GM19193 (cell line): ENCODE results near the gene AMN1.

Experiments
- POLR2A ChIP-seq: IDR thresholded peaks from 4 replicates; pipeline ENCODE4 v1.6.1; 2011; ENCODE audit not compliant: insufficient read depth, insufficient read length; ENCODE audit errors: extremely low read depth

Gene AMN1

DNA sequence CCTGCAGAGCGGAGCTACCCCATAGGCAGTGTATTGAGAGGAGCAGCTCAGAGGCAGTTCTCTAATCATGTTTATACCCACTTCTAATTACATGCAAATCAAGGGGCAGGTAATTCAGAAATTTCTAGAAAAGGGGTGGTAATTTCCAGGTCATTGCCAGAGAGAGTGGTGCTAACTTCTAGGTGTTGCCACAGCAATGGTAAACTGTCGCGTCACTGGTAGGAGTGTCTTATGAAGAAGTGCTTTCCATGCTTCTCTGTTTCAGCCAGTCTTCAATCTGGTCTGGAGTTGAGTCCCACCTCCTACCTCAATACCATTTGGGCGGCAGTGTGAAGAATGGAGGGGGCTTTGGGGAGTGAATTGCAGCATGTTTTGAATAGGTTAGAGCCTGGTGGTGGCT is 8.5 kb upstream of the AMN1 start:
- no peak for TF ChIP-seq POLR2A

GRCh38 chr12:31736472-31736871 is 7.7 kb upstream of the AMN1 start:
- TF ChIP-seq POLR2A: no peak

GRCh38 chr12:31732926-31733548 is 4.2 kb upstream of the AMN1 start:
- TF ChIP-seq POLR2A: no peak

- TF ChIP-seq POLR2A: no peak
Observed at GRCh38 chr12:31729705-31730104, 884 bp upstream of the AMN1 start.

GRCh38 chr12:31728289-31728916 is 418 bp downstream of the AMN1 start:
- peak; percentile 65 for TF ChIP-seq POLR2A

DNA sequence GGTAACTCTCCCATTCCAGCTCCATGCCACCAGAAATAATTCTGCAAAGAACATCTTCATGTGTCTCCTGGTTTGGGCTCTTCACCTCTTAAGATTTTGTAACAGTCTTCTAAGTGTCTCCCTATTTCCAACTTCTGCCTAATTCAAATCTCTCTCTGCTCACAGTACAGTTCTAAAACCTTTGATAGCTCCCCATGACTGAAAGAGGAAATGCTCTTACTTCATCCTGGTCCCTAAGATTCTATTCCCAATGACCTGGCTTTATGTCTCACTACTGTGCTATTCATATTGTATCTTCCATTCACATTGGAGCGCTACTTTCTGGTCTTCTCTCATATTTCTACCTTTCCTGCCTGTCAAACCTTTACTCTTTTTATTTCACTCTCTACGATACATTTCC is 1.6 kb downstream of the AMN1 start:
- no peak for TF ChIP-seq POLR2A

GRCh38 chr12:31726575-31726974 is 2.2 kb downstream of the AMN1 start:
- no peak for TF ChIP-seq POLR2A

DNA sequence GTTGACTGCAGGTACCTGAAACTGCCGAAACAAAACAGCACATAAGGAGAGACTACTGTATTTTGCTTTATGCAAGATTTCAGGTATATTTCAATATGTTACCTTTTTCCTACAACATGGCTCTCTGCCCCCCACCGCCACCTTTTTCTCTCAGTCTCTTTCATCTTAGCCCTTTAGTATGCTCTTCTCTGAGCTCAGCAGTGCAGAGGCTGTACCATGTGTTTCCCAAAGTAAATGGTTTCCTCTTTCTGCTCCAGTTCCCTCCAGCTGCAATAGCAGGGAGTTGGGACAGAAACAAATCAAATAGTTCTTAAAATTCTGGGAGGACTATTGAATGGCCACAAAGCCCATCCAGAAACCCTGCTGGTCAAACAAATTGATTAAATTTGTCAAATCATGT is 4.3 kb downstream of the AMN1 start:
- TF ChIP-seq POLR2A: no peak

DNA sequence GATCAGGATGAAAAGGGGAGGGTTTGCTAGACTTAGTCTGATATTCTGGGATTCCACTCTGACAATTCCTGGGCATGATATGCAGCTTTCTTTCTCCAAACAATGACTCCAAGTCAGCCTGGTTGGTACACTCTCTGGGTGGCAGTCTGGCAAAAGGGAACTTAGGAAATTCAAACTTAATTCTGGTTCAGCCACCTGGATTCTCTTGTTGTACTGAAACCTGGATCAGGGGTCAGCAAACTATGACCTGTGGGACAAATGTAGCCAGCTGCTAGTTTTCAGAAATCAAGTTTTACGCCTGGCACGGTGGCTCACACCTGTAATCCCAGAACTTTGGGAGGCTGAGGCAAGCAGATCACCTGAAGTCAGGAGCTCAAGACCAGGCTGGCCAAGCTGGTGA is 6.2 kb downstream of the AMN1 start:
- TF ChIP-seq POLR2A: no peak

- TF ChIP-seq POLR2A: peak; percentile 24
Observed at GRCh38 chr12:31715283-31715825, 13.5 kb downstream of the AMN1 start.

GRCh38 chr12:31714406-31715271 is 14.2 kb downstream of the AMN1 start:
- no peak for TF ChIP-seq POLR2A

- no peak for TF ChIP-seq POLR2A
Observed at GRCh38 chr12:31712877-31713276, 15.9 kb downstream of the AMN1 start.

- TF ChIP-seq POLR2A: no peak
Observed at GRCh38 chr12:31710021-31710818, 18.6 kb downstream of the AMN1 start.

- no peak for TF ChIP-seq POLR2A
Observed at GRCh38 chr12:31705621-31706020, 23.2 kb downstream of the AMN1 start.

DNA sequence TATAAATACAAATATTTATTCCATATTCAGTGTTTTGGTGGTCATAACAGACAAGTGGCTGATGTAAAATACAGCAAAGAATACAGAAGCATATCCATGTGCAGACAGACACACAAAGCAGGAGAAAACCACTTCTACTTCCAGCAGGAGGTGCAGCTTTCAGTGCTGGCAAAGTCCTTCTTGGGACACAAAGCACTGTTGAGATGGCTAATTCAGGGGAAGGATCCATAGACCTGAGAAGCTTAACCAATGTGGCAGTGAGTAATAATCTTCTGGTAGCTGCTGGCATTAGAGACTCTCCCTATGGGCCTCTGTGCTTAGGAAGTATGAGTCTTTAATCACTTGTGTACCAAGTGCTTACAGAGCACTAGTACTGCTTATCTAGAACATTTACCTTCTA is 26.8 kb downstream of the AMN1 start:
- no peak for TF ChIP-seq POLR2A

DNA sequence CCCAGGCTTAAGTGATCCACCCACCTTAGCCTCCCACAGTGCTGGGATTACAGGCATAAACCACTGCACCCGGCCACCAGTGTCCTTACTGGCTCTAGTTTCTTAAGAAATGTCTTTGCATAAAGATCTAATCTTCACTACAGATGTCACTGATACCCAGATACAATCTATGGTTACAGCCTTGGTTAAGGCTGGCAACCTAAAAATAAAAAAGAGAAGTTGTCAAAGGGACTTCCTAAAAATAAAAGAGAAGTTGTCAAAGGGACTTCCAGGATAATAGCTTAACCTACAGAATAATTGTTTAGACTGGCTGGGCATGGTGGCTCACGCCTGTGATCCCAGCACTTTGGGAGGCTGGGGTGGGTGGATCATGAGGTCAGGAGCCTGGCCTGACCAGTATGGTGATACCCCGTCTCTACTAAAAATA is 41.7 kb downstream of the AMN1 start:
- no peak for TF ChIP-seq POLR2A

DNA sequence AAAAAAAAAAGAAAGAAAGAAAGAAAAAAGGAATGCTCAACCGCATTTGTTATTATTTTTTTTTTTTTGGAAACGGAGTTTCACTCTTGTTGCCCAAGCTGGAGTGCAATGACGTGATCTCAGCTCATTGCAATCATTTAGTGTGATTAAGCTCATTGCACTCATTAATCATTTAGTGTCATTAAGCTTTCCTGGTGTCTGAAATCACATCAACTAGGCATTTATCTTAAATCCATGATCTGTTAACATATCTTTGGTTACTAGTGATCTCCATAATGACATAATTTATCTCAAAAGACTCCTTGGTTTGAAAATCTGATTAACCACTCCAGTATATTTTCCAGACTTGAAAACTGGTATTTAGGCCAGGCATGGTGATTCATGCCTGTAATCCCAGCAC is 43.0 kb downstream of the AMN1 start:
- TF ChIP-seq POLR2A: no peak
